IMR-90 (cell line): Measurements from ENCODE around the gene KLHL40. TPM values are rescaled to one million over a fixed set of nuclear protein-coding genes. Genes with fewer than 3 reads are reported as not detected.

Source experiments
- ATAC-seq: fragments of 200-7000 bp; cut with Tn5 transposase; 2 replicates; pipeline ENCODE4 v1.9.1; 2020; ENCODE audit warnings: low read depth, mild to moderate bottlenecking, moderate library complexity
- BruUV-seq: library from RNA; stranded (reverse); fragments of 400-500 nt; replicated peaks from 2 replicates; lab custom pipeline; 2021; lab: Mats Ljungman, UMichigan
- CTCF ChIA-PET: fragments of 300-600 bp; formaldehyde crosslinking; extraction: SDS; loops from one replicate; lab custom pipeline; 2021; ENCODE audit warnings: antibody characterized with exemption; lab: Yijun Ruan, JAX
- POLR2A ChIA-PET: fragments of 300-600 bp; sonication (Branson Sonifier 250); formaldehyde crosslinking; loops from one replicate; lab custom pipeline; 2022; ENCODE audit warnings: antibody characterized with exemption; ENCODE audit not compliant: unreplicated experiment; lab: Charles Lee
- DNase-seq: peaks from one replicate; pipeline ENCODE4 v3.0.0; 2013
- H2AFZ ChIP-seq: replicated peaks from 2 replicates; pipeline ENCODE3; 2013; ENCODE audit warnings: low read length, mild to moderate bottlenecking; ENCODE audit not compliant: poor library complexity
- H2AK5ac ChIP-seq: 2 replicates; pipeline ENCODE4 v1.6.1; 2013; ENCODE audit warnings: low read depth, low read length, inconsistent platforms
- H2AK9ac ChIP-seq: replicated peaks from 2 replicates; pipeline ENCODE3; 2013; ENCODE audit warnings: mild to moderate bottlenecking, low read depth, low read length, moderate library complexity; ENCODE audit not compliant: poor library complexity
- H2BK120ac ChIP-seq: 2 replicates; pipeline ENCODE4 v1.6.1; 2013; ENCODE audit warnings: low read depth, low read length, inconsistent platforms
- H2BK15ac ChIP-seq: 3 replicates; pipeline ENCODE4 v1.6.1; 2013; ENCODE audit warnings: low read depth, low read length, inconsistent platforms
- H2BK20ac ChIP-seq: 2 replicates; pipeline ENCODE4 v1.6.1; 2013; ENCODE audit warnings: low read depth, mild to moderate bottlenecking, inconsistent platforms, low read length, moderate library complexity
- H2BK5ac ChIP-seq: 2 replicates; pipeline ENCODE4 v1.6.1; 2013; ENCODE audit warnings: mild to moderate bottlenecking, low read depth, low read length, inconsistent platforms; ENCODE audit not compliant: poor library complexity, severe bottlenecking
- H3K14ac ChIP-seq: replicated peaks from 2 replicates; pipeline ENCODE4 v1.6.1; 2013; ENCODE audit warnings: low read depth, low read length, inconsistent platforms
- H3K18ac ChIP-seq: 2 replicates; pipeline ENCODE4 v1.6.1; 2013; ENCODE audit warnings: low read depth, low read length, control low read depth
- H3K23ac ChIP-seq: 2 replicates; pipeline ENCODE4 v1.6.1; 2013; ENCODE audit warnings: low read depth, low read length, inconsistent platforms
- H3K27ac ChIP-seq: 2 replicates; pipeline ENCODE4 v1.5.1; 2013; ENCODE audit warnings: mild to moderate bottlenecking, control low read depth, low read length; ENCODE audit not compliant: insufficient read depth
- H3K27me3 ChIP-seq: 2 replicates; pipeline ENCODE4 v1.6.1; 2013; ENCODE audit warnings: low read length; ENCODE audit not compliant: control insufficient read depth, insufficient read depth
- H3K36me3 ChIP-seq: 2 replicates; pipeline ENCODE4 v1.6.1; 2013; ENCODE audit warnings: low read length, mixed read lengths; ENCODE audit not compliant: control insufficient read depth, insufficient read depth
- H3K4ac ChIP-seq: 2 replicates; pipeline ENCODE4 v1.6.1; 2013; ENCODE audit warnings: low read depth, low read length, inconsistent platforms
- H3K4me1 ChIP-seq: 2 replicates; pipeline ENCODE4 v1.6.1; 2013; ENCODE audit warnings: low read length, mixed read lengths; ENCODE audit not compliant: control insufficient read depth, insufficient read depth
- H3K4me2 ChIP-seq: 2 replicates; pipeline ENCODE4 v1.6.1; 2013; ENCODE audit warnings: low read depth, mild to moderate bottlenecking, control low read depth, low read length, moderate library complexity
- H3K4me3 ChIP-seq: 2 replicates; pipeline ENCODE4 v1.5.1; 2013; ENCODE audit warnings: low read depth, mild to moderate bottlenecking, control low read depth, low read length, moderate library complexity; ENCODE audit not compliant: insufficient read depth
- H3K56ac ChIP-seq: 2 replicates; pipeline ENCODE4 v1.6.1; 2013; ENCODE audit warnings: low read length, inconsistent platforms; ENCODE audit not compliant: insufficient read depth; ENCODE audit errors: extremely low read depth
- H3K79me1 ChIP-seq, 2 experiments: 2 replicates each; pipeline ENCODE4 v1.6.1; 2013; ENCODE audit warnings: low read length in 2 of 2, inconsistent platforms in 1 of 2, low read depth in 1 of 2
- H3K9ac ChIP-seq: 2 replicates; pipeline ENCODE4 v1.6.1; 2013; ENCODE audit warnings: low read depth, low read length, control low read depth
- H3K9me1 ChIP-seq: 2 replicates; pipeline ENCODE4 v1.6.1; 2013; ENCODE audit warnings: low read length, inconsistent platforms; ENCODE audit not compliant: insufficient read depth
- H3K9me3 ChIP-seq: 2 replicates; pipeline ENCODE4 v1.6.1; 2013; ENCODE audit warnings: low read length; ENCODE audit not compliant: control insufficient read depth, insufficient read depth
- H4K20me1 ChIP-seq: 2 replicates; pipeline ENCODE4 v1.6.1; 2013; ENCODE audit warnings: low read length, inconsistent platforms; ENCODE audit not compliant: insufficient read depth
- H4K5ac ChIP-seq: 2 replicates; pipeline ENCODE4 v1.6.1; 2013; ENCODE audit warnings: mild to moderate bottlenecking, low read depth, low read length, control low read depth
- H4K8ac ChIP-seq, 2 experiments: 2 replicates each; pipeline ENCODE4 v1.6.1; 2013; ENCODE audit warnings: low read depth in 2 of 2, low read length in 2 of 2, control low read depth in 1 of 2, inconsistent platforms in 1 of 2
- H4K91ac ChIP-seq: 2 replicates; pipeline ENCODE4 v1.6.1; 2013; ENCODE audit warnings: low read depth, low read length, inconsistent platforms; ENCODE audit not compliant: insufficient read depth
- BHLHE40 ChIP-seq: fragments of 150-350 bp; IDR thresholded peaks from 2 replicates; pipeline ENCODE4 v1.6.1; 2016; ENCODE audit warnings: mild to moderate bottlenecking, low read depth, low read length
- CHD1 ChIP-seq: IDR thresholded peaks from 2 replicates; pipeline ENCODE4 v1.6.1; 2012; ENCODE audit warnings: low read depth, low read length, improper control_type of control experiment
- FOS ChIP-seq: fragments of 150-350 bp; IDR thresholded peaks from 2 replicates; pipeline ENCODE4 v1.6.1; 2016; ENCODE audit warnings: low read depth, low read length
- MAFK ChIP-seq: IDR thresholded peaks from 2 replicates; pipeline ENCODE4 v1.6.1; 2012; ENCODE audit warnings: low read depth, low read length, improper control_type of control experiment
- MAZ ChIP-seq: IDR thresholded peaks from 2 replicates; pipeline ENCODE4 v1.6.1; 2012; ENCODE audit warnings: low read depth, mild to moderate bottlenecking, low read length, improper control_type of control experiment, moderate library complexity, borderline replicate concordance
- MXI1 ChIP-seq: IDR thresholded peaks from 2 replicates; pipeline ENCODE4 v1.6.1; 2012; ENCODE audit warnings: low read depth, mild to moderate bottlenecking, low read length, moderate library complexity, borderline replicate concordance
- NFE2L2 ChIP-seq: fragments of 150-350 bp; IDR thresholded peaks from 2 replicates; pipeline ENCODE4 v1.6.1; 2016; ENCODE audit warnings: low read depth, mild to moderate bottlenecking, low read length
- POLR2A ChIP-seq: IDR thresholded peaks from 2 replicates; pipeline ENCODE4 v1.6.1; 2012; ENCODE audit warnings: mild to moderate bottlenecking, low read depth, low read length
- RAD21 ChIP-seq: IDR thresholded peaks from 2 replicates; pipeline ENCODE4 v1.6.1; 2012; ENCODE audit warnings: low read length, improper control_type of control experiment
- RCOR1 ChIP-seq: IDR thresholded peaks from 2 replicates; pipeline ENCODE4 v1.6.1; 2012; ENCODE audit warnings: mild to moderate bottlenecking, low read length, improper control_type of control experiment; ENCODE audit not compliant: insufficient replicate concordance
- RFX5 ChIP-seq: IDR thresholded peaks from 2 replicates; pipeline ENCODE4 v1.8.0; 2012; ENCODE audit warnings: low read depth, mild to moderate bottlenecking, low read length, moderate library complexity
- SMC3 ChIP-seq: fragments of 150-350 bp; IDR thresholded peaks from 2 replicates; pipeline ENCODE4 v1.6.1; 2016; ENCODE audit warnings: low read depth, mild to moderate bottlenecking, antibody characterized with exemption, low read length, moderate library complexity
- whole genome bisulfite sequencing, 2 experiments: methylation state at CpG; one replicate each; pipeline versions ENCODE4 v1.1.5 to v1.1.7; 2013; ENCODE audit warnings: missing lambda C conversion rate in 2 of 2; ENCODE audit not compliant: insufficient read length in 1 of 2; ENCODE audit errors: extremely low coverage in 2 of 2; 5-methylcytosine and 5-hydroxymethylcytosine counted together
- dilution Hi-C: fragments of 300-500 bp; cut with HindIII; formaldehyde crosslinking; loops from one replicate; pipeline ENCODE4 v1.14.3; 2018; ENCODE audit warnings: low sequenced_read_pairs; ENCODE audit not compliant: unreplicated experiment
- in situ Hi-C: fragments of 300-500 bp; cut with MboI; formaldehyde crosslinking; loops from 3 replicates; pipeline ENCODE4 v1.14.3; 2019; ENCODE audit warnings: low sequenced_read_pairs, inconsistent platforms, mixed read lengths
- intact Hi-C: fragments of 100-400 bp; cut with micrococcal nuclease; formaldehyde crosslinking; loops from 2 replicates; pipeline ENCODE4 v1.10.0; 2022
- polyA plus RNA-seq, 3 experiments: library from polyadenylated mRNA; depleted of rRNA; stranded (reverse); fragments of >200 nt; gene quantifications; 2 replicates each; pipeline ENCODE4 v1.2.3, GENCODE V29; 2012; ENCODE audit warnings: low replicate concordance in 1 of 3
- total RNA-seq: library from RNA; depleted of rRNA; stranded (reverse); fragments of >200 nt; gene quantifications from 2 replicates; pipeline ENCODE4 v1.2.3, GENCODE V29; 2012
- TF ChIP-seq, protein P1 (sequence below): fragments of 150-350 bp; IDR thresholded peaks from 2 replicates; pipeline ENCODE4 v1.6.1; 2016; ENCODE audit warnings: low read depth, mild to moderate bottlenecking, low read length, moderate library complexity, borderline replicate concordance
- TF ChIP-seq, protein P2 (sequence below): fragments of 150-350 bp; IDR thresholded peaks from 2 replicates; pipeline ENCODE4 v1.6.1; 2017; ENCODE audit warnings: mild to moderate bottlenecking, antibody characterized with exemption, low read length, low read depth

The KLHL40 gene
- total and polyA plus RNA-seq, 2 of the 4 experiments (the other 2 are of a cell fraction): not detected

DNA sequence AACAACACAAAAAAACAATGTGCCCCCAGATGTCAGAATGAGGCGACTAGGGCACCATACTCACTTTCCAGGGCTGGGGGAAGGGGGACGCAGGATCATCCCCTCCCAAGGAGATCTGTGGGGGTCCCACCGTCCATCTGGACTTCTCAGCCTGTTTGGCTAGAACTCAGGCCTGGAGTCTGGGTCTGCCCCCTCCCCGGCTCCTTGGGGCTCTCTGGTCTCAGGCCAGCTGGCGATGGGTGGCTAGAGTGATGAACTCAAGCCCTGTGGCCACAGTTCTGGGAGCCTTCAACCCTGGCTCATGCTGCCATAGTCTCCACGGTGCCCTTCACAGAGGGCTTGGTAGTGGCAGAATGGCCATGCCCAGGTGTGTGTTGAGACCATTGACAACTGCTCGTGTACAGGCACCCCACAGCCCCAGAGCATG, 18.2 kb upstream of the KLHL40 start:
- BruUV-seq: no TSS peak
- H4K91ac ChIP-seq: no peak overlapping the region
- no peak overlapping the region for H3K56ac ChIP-seq
- in situ Hi-C loops (no loop called here), intact Hi-C loops (no loop called here), dilution Hi-C loops (no loop called here)
- DNase-seq (no peak), ATAC-seq (no peak)
- no peak overlapping the region for H2BK20ac ChIP-seq
- H3K4me3 ChIP-seq: no peak overlapping the region
- H3K23ac ChIP-seq: no peak overlapping the region
- H4K8ac ChIP-seq: no peak overlapping the region
- H4K5ac ChIP-seq: no peak overlapping the region
- no peak overlapping the region for H3K4me2 ChIP-seq
- CTCF ChIA-PET: interaction anchor here (1.0 kb wide), 1 partner anchor 14 kb away, joined by 4 read pairs; the partner anchor contains the start of gene ZBTB47
- no peak overlapping the region for H3K4ac ChIP-seq
- peaks cover 7% of the 10 kb centered on the region; the same call in 1 of the 2 replicates for H3K27me3 ChIP-seq
- H3K4me1 ChIP-seq: no peaks in the 10 kb centered on the region; the same call in 1 of the 2 replicates
- H3K79me1 ChIP-seq: no peaks in the 10 kb centered on the region
- H2AK9ac ChIP-seq: peak overlapping the region; percentile 28
- no peak overlapping the region for H3K14ac ChIP-seq
- H2BK120ac ChIP-seq: no peak overlapping the region
- no peaks in the 10 kb centered on the region for H3K36me3 ChIP-seq
- no peaks in the 10 kb centered on the region; the same call in 1 of the 2 replicates for H4K20me1 ChIP-seq
- H3K9me1 ChIP-seq: peaks cover 3% of the 10 kb centered on the region; the same call in 1 of the 2 replicates
- no peak overlapping the region for H3K9ac ChIP-seq
- H3K27ac ChIP-seq: no peak overlapping the region
- TF ChIP-seq FOS (no peak), BHLHE40 (no peak), NFE2L2 (no peak), MAFK (no peak), POLR2A (no peak), MXI1 (no peak), MAZ (no peak), RFX5 (no peak), RCOR1 (no peak), CHD1 (no peak), RAD21 (no peak), SMC3 (no peak)
- TF ChIP-seq, protein P1, sequence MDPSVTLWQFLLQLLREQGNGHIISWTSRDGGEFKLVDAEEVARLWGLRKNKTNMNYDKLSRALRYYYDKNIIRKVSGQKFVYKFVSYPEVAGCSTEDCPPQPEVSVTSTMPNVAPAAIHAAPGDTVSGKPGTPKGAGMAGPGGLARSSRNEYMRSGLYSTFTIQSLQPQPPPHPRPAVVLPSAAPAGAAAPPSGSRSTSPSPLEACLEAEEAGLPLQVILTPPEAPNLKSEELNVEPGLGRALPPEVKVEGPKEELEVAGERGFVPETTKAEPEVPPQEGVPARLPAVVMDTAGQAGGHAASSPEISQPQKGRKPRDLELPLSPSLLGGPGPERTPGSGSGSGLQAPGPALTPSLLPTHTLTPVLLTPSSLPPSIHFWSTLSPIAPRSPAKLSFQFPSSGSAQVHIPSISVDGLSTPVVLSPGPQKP: no peak
- TF ChIP-seq, protein P2, sequence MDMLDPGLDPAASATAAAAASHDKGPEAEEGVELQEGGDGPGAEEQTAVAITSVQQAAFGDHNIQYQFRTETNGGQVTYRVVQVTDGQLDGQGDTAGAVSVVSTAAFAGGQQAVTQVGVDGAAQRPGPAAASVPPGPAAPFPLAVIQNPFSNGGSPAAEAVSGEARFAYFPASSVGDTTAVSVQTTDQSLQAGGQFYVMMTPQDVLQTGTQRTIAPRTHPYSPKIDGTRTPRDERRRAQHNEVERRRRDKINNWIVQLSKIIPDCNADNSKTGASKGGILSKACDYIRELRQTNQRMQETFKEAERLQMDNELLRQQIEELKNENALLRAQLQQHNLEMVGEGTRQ: no peak
- POLR2A ChIA-PET: no interaction called here
- peak overlapping the region; percentile 46 for H2AFZ ChIP-seq
- no peak overlapping the region for H2BK15ac ChIP-seq
- WGBS, 2 experiments: 100% methylated on average over 1 of the region's 7 CpGs; no CpG with 5 or more reads in 1 of the 2 experiments
- no peak overlapping the region for H3K18ac ChIP-seq
- peaks cover 3% of the 10 kb centered on the region for H3K9me3 ChIP-seq
- no peak overlapping the region for H2BK5ac ChIP-seq
- no peak overlapping the region for H2AK5ac ChIP-seq
